HL-60 (cell line): ENCODE results near the gene MIEN1.

Experiments used
- DNase-seq, 2 experiments: peaks; one replicate each; pipeline ENCODE4 v3.0.0-alpha.2; 2010 to 2020; ENCODE audit warnings: low read depth in 1 of 2, low spot score in 1 of 2
- H3K27ac ChIP-seq: fragments of 250-450 bp; sonication (Bioruptor Pico); replicated peaks from 2 replicates; pipeline ENCODE4 v1.5.1; 2020; ENCODE audit warnings: mild to moderate bottlenecking, moderate library complexity
- H3K27me3 ChIP-seq: fragments of 250-450 bp; sonication (Bioruptor Pico); 2 replicates; pipeline ENCODE4 v1.5.1; 2021; ENCODE audit warnings: mild to moderate bottlenecking, moderate library complexity; ENCODE audit not compliant: insufficient read depth, poor library complexity, severe bottlenecking
- H3K4me3 ChIP-seq: replicated peaks from 2 replicates; pipeline ENCODE4 v1.5.1; 2011; ENCODE audit warnings: mild to moderate bottlenecking, control low read depth, low read length; ENCODE audit not compliant: insufficient read depth
- CTCF ChIP-seq: IDR thresholded peaks from one replicate; pipeline ENCODE4 v1.5.1; 2011; ENCODE audit warnings: low read length, control low read depth, inconsistent platforms; ENCODE audit not compliant: insufficient read depth
- GABPA ChIP-seq: IDR thresholded peaks from 2 replicates; pipeline ENCODE4 v1.6.1; 2012; ENCODE audit warnings: low read depth
- POLR2AphosphoS5 ChIP-seq: IDR thresholded peaks from 2 replicates; pipeline ENCODE4 v1.6.1; 2012; ENCODE audit warnings: low read depth
- REST ChIP-seq: IDR thresholded peaks from 2 replicates; pipeline ENCODE4 v1.6.1; 2012; ENCODE audit warnings: low read depth; ENCODE audit not compliant: insufficient replicate concordance
- SPI1 ChIP-seq: IDR thresholded peaks from 2 replicates; pipeline ENCODE4 v1.6.1; 2012; ENCODE audit warnings: low read depth, mild to moderate bottlenecking, borderline replicate concordance

MIEN1 gene

GRCh38 chr17:39739885-39740356 is 9.6 kb upstream of the MIEN1 start:
- TF ChIP-seq REST = no peak
- TF ChIP-seq CTCF = no peak
- TF ChIP-seq GABPA = no peak
- TF ChIP-seq POLR2AphosphoS5 = no peak
- TF ChIP-seq SPI1 = no peak
- no peak overlapping the region for H3K27ac ChIP-seq
- H3K27me3 ChIP-seq = peaks cover 63% of the 10 kb centered on the region
- H3K4me3 ChIP-seq = no peak overlapping the region
- no peak for DNase-seq

- DNase-seq = no peak
- Histone ChIP-seq H3K27ac (no peak overlapping the region), H3K27me3 (peaks cover 64% of the 10 kb centered on the region), H3K4me3 (no peak overlapping the region)
- no peak for TF ChIP-seq SPI1
- no peak for TF ChIP-seq POLR2AphosphoS5
- no peak for TF ChIP-seq GABPA
- TF ChIP-seq CTCF = no peak
These were observed 8.9 kb upstream of the MIEN1 start for GRCh38 chr17:39738983-39739884.

GRCh38 chr17:39738568-39738901 is 8.2 kb upstream of the MIEN1 start:
- Histone ChIP-seq H3K27me3 (peaks cover 64% of the 10 kb centered on the region), H3K4me3 (no peak overlapping the region), H3K27ac (no peak overlapping the region)
- DNase-seq = no peak
- TF ChIP-seq CTCF (no peak), SPI1 (no peak), REST (no peak), GABPA (no peak), POLR2AphosphoS5 (no peak)
